Left colon (tissue), 2 donors: Measurements from ENCODE around the gene ATP8A2. TPM values are rescaled to one million over a fixed set of nuclear protein-coding genes. Genes with fewer than 3 reads are reported as not detected.
"Not testable (repeated sequence)": the region's sequence is repeated elsewhere in the genome, so short reads cannot be mapped to it uniquely, and the experiment has no call there.

Experiments used
- ATAC-seq: fragments of 200-7000 bp; cut with Tn5 transposase; one replicate; pipeline ENCODE4 v1.9.1; 2020; ENCODE audit warnings: mild to moderate bottlenecking, moderate library complexity
- DNase-seq, 2 donors: peaks; one replicate each; pipeline ENCODE4 v3.0.0-alpha.2; 2020
- intact Hi-C, 2 donors: fragments of 100-400 bp; cut with DNase I in 1 of 2; cut with micrococcal nuclease in 1 of 2; formaldehyde crosslinking; loops; one replicate each; pipeline versions ENCODE4 v1.11.2 to v1.14.0; 2022; cut with DNase I, micrococcal nuclease
- total RNA-seq, 2 donors: library from RNA; stranded (reverse); fragmentation: NEBNext Ultra II Directional; extraction: Animal tissue kit (Norgen Biotek cat#: 25700); gene quantifications; one replicate each; pipeline ENCODE4 v1.2.1, GENCODE V29; 2021
- donor health status: DM: no; HTN: no; CAD: no.
- donor health status: DM: yes; HTN: yes; CAD: no.

ATP8A2 gene
- total RNA-seq, 2 donors from 2014 or later = 0.42 to 0.49 TPM

- intact Hi-C loops = no loop called here
- no peak for DNase-seq
- ATAC-seq = no peak
These were observed 136.1 kb downstream of the ATP8A2 start for GRCh38 chr13:25507841-25508240.

DNA sequence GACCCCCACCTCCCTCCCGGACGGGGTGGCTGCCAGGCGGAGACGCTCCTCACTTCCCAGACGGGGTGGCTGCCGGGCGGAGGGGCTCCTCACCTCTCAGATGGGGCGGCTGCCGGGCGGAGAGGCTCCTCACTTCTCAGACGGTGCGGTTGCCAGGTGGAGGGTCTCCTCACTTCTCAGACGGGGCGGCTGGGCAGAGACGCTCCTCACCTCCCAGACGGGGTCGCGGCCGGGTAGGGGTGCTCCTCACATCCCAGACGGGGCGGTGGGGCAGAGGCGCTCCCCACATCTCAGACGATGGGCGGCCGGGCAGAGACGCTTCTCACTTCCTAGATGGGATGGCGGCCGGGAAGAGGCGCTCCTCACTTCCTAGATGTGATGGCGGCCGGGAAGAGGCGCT is 141.3 kb downstream of the ATP8A2 start:
- intact Hi-C loops, ATAC-seq, DNase-seq: not testable (repeated sequence)

- no peak for DNase-seq
- intact Hi-C loops = no loop called here
- ATAC-seq = no peak
These were observed 146.7 kb downstream of the ATP8A2 start for GRCh38 chr13:25518441-25518840.

- ATAC-seq = no peak
- intact Hi-C loops = no loop called here
- DNase-seq = no peak
These were observed 154.1 kb downstream of the ATP8A2 start for GRCh38 chr13:25525884-25526283.

DNA sequence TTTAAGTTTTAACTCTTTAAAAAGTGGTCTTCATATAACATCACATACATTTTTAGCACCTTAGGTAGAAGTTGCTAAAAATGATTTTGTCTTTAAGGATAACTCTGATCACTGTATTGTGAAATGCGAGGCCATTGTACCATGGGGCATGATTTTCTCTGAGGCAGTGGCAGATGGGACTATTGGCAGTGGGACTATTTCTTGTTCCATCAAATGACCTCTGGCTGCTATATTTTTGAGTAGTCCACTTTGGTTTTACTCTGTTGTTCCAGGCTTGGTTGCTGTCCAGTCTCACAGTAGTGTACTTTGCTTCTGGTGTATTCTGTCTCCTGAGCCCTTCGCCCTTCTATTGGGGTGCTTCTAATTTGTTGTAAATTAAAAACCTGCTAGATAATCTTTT is 156.5 kb downstream of the ATP8A2 start:
- ATAC-seq (no peak), DNase-seq (no peak)
- intact Hi-C loops = no loop called here

- intact Hi-C loops = no loop called here
- ATAC-seq = no peak
- DNase-seq = no peak
These were observed 157.7 kb downstream of the ATP8A2 start for GRCh38 chr13:25529425-25529824.

DNA sequence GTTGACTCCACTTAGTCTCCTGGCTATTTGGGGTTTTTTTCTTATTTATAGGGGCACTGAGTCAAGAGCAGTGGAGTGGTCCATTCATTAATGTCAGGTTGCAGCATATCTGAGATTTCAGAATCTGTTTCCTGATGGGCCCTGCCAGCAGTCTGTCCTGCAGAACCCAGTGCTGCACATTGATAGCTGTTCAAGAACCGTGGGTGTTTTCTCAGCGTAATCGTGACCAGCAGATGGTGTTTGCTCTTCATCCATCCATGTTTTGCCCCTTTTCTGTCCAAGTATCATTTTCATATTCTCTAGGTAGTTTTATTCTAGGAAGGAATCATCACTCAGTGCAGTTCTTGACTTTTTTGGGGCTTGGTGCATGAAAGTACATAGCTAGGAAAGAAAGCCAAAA is 166.5 kb downstream of the ATP8A2 start:
- no peak for DNase-seq
- no peak for ATAC-seq
- intact Hi-C loops = no loop called here

DNA sequence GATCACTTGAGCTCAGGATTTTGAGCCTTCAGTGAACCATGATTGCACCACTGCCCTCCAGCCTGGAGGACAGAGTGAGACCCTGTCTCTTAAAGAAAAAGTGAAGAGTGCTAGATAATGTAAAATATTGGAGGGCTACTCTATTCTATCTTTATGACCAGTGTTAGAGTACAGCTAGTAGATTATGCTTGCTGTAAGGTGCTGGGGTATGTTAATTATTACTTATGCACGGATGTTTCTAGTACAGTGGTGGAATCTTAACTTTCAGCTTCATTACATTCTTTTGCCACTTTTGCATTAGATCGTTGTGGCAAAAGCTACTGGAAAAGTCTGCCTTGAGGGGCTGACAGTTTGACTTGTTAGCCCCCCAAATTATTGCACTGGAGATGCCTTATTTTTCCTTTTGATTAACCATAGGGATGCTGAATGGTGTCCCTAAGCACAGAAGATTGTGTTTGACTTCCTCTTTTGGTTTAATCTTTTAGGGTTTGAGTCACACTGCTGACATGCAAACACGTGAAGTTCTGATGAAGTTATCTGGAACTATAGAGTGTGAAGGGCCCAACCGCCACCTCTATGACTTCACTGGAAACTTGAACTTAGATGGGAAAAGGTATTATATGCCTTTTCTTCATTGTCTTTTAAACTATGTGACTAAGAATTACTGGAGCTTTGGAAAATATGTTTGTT is 169.8 kb downstream of the ATP8A2 start:
- no peak for DNase-seq
- intact Hi-C loops = no loop called here
- no peak for ATAC-seq

DNA sequence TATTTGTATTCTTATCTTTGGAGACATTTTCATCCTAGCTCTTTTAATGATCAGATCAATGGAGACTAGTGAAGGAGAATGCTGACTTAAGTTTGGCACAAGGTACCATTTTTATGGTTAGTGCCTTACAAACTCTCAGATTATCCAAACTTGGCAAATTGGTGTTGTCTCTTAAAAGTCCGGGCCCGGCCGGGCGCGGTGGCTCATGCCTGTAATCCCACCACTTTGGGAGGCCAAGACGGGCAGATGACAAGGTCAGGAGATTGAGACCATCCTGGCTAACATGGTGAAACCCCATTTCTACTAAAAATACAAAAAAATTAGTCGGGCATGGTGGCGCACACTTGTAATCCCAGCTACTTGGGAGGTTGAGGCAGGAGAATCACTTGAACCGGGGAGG is 177.2 kb downstream of the ATP8A2 start:
- intact Hi-C loops, DNase-seq, ATAC-seq: not testable (repeated sequence)

DNA sequence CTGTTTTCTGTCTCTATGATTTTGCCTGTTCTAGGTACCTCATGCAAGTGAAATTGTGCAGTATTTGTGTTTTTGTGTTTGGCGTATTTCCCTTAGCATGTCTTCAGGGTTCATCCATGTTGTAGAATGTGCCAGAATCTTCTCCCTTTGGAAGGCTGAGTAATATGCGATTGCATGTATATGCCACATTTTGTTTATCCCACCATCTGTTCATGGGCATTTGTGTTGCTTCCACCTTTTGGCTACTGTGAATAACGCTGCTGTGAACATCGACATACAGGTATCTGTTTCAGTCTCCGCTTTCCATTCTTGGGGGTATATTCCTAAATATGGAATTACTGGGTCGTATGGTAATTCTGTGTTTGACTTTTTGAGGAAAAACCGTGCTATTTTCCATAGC is 190.0 kb downstream of the ATP8A2 start:
- intact Hi-C loops = no loop called here
- DNase-seq (no peak), ATAC-seq (no peak)

- intact Hi-C loops = loop anchor here in 1 of 2 donors (10.0 kb wide), 1 partner anchor 495 kb away; no protein-coding TSS in a partner anchor
- DNase-seq (no peak), ATAC-seq (no peak)
These were observed 198.4 kb downstream of the ATP8A2 start for GRCh38 chr13:25570185-25570584.

DNA sequence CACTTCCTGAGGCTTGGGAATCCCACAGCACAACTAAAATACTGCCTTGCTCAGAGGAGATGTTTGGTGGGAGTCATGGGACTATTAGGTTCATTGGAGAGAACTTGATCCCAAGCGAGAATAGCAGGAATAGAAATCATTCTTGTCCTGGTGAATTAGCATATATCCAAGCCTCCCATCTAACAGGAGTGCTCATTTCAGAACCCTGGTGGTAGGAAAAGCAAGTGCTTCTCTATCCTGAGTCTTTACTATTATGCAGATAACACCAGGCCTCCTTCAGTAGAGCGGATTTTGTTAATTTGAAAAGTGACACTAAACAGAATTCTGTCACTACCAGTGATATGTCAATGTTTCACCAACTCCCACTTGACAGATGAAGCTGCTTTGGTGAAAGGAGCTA is 199.5 kb downstream of the ATP8A2 start:
- ATAC-seq = no peak
- DNase-seq = no peak
- intact Hi-C loops = loop anchor here in 1 of 2 donors (10.0 kb wide), 1 partner anchor 494 kb away; no protein-coding TSS in a partner anchor

DNA sequence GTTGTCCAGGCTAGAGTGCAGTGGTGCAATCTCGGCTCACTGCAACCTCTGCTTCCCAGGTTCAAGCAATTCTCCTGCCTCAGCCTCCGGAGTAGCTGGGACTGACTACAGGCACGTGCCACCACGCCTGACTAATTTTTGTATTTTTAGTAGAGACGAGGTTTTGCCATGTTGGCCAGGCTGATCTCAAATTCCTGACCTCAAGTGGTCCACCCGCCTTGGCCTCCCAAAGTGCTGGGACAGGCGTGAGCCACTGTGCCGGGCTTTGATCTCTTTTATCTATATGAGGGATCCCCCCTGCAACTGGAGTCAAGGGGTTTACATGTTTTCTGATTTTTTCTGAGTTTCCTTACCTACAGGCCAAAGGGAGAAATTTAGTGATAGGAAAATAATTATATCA is 200.4 kb downstream of the ATP8A2 start:
- not testable (repeated sequence) for DNase-seq, ATAC-seq
- intact Hi-C loops = loop anchor here in 1 of 2 donors (10.0 kb wide), 1 partner anchor 493 kb away; no protein-coding TSS in a partner anchor

DNA sequence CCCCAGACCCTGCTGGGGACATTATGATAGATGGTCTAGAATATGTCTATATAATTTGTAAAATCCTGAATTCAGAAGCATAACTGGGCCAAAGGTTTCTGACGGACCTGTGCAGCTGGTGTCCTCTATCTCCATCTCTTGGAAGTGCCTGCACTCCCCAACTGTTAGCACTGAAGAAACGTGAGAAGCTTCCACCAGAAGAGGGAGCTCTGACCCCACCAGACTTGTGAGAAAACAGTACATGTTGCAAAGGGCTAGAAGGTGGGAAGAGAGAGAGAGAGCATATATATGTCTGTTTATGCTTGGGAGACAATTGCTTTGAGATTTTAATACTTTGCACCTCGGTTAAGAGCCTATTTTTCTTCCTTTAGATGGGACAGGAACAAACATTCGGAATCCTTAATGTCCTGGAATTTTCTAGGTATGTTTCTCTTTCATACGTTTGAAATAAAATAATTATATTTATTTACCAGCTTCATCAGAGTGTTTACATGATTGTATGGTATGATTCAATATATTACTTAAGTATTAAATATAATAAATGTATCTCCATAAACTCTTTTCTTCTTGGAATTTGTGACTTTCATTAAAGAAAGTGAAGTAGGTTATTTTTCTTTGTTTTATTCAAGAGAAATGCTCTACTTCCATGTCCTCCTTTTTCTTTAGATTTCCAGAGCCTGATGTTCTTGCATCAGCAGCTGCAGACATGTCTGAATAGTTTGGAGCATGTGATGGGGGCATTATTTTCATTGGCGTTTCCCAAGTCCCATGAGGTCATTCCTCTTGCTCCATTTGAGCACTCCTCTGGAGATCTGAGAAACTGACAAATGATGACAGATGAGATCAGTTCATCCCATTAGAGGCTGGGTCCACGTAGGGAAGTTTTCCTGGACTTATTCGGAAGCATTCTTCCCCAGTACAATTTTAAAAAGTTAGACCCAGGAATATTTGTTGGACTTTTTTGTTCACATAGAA is 202.9 kb downstream of the ATP8A2 start:
- ATAC-seq = peak; percentile 94
- intact Hi-C loops = loop anchor here (5.0 to 10.0 kb wide), 2 partner anchors 488 to 490 kb away; no protein-coding TSS in a partner anchor
- peak; percentile 45 to 75 for DNase-seq

GRCh38 chr13:25575562-25575961 is 203.8 kb downstream of the ATP8A2 start:
- DNase-seq (no peak), ATAC-seq (no peak)
- intact Hi-C loops = loop anchor here (5.0 to 10.0 kb wide), 2 partner anchors 487 to 489 kb away; no protein-coding TSS in a partner anchor

DNA sequence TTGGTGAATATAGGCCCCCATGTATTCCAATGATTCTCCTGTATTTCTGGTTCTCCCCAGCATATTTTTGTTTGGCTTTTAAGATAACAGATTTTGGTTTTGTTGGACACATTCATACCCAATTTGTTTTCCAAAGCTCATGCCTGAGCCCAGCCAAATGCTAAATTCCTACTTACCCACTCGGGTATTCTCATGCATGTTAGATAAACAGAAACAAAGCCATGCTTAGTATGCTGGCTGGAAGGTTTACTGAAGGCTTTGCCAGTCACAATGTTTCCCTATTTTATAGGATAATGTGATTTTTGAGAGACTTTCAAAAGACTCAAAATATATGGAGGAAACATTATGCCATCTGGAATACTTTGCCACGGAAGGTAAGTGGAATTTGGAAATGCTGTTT is 206.8 kb downstream of the ATP8A2 start:
- intact Hi-C loops = loop anchor here (5.0 to 10.0 kb wide), 2 partner anchors 484 to 486 kb away; no protein-coding TSS in a partner anchor
- DNase-seq (no peak), ATAC-seq (no peak)

DNA sequence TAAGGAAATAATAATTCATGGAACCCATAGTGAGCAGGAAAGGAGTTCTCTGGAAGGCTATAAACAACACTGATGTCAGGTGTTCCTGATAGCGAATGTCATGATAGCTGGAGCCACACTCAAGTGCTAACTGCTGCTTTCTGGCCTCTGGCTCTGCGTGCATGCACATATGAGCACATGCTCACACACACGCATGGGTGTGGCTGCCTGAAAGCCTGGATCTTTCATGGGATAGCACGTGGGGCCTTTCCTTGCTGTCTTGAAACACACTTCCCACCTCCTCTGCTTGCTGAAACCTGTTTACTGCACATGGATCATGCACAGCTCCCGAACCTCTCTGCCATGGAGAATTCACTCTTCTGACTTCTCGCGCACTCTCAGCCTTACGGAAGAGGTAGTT is 207.4 kb downstream of the ATP8A2 start:
- intact Hi-C loops = loop anchor here (5.0 to 10.0 kb wide), 2 partner anchors 483 to 486 kb away; no protein-coding TSS in a partner anchor
- no peak for DNase-seq
- no peak for ATAC-seq

DNA sequence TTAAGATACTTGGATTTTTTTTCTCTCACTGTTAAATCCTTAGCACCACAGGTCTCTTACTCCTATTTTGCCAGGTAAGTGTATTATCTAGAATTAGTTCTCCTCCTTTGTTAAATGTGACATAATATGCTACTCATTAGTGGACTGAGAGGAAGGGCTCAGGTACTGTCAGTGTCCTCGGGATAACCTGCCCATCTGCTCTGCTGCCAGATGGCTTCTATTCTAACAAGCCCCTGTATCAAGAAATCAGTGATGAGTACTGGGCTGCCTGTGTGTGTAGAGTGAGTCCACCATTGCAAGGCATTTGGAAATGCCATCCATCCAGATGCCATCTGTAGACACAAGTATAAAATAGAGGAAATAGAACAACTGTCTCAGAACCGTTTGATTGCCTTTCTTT is 209.6 kb downstream of the ATP8A2 start:
- ATAC-seq (no peak), DNase-seq (no peak)
- intact Hi-C loops = no loop called here

GRCh38 chr13:25584087-25584486 is 212.3 kb downstream of the ATP8A2 start:
- intact Hi-C loops = no loop called here
- ATAC-seq (no peak), DNase-seq (no peak)
